HG02870 (cell line): ENCODE measurements around the gene RNU6-1.

Source experiments
- ATAC-seq: cut with Tn5 transposase; IDR thresholded peaks from one replicate; pipeline ENCODE4 v1.9.1; 2021; ENCODE audit warnings: mild to moderate bottlenecking, moderate library complexity; ENCODE audit not compliant: unreplicated experiment

The RNU6-1 gene

DNA sequence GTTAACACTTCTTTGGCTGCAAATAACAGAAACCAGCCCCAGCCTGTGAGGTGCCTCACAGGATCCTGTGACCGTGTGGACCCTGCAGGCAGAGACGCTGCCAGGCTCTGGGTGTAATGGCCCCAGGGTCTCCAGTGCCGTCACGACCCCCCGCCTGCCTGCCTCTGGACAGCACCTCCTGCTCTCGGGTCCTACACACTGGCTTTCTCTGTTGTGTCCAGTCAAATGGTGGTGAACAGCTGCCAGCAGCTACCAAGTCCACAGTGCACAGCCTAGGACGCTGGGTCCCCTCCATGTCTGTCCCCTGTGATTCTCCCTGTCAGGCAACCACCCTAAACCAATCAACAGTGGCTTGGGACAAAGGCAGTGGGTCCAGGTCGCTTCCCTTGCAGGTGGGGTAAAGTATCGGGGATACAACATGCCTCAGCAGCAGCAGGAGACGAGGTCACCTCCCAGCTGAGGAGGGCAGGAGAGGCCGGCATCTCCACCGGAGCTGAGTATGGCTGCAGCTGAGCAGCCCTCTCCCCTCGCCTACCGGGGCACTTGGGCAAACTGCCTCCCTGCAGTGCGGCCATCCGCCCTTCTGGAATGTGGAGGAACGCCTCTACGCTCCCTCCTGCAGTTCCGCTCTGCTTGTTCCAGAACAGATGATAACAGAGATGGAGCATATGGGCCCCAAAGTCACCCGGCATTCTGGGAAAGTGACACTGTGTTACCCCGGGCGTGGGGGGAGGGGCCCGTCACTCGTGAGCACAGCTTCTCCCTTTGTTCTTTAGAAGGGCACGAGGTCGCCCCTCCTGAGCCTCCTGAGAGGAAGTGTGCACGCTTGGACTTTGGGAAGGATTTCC lies 35.6 kb downstream of the RNU6-1 start:
- no peak for ATAC-seq

DNA sequence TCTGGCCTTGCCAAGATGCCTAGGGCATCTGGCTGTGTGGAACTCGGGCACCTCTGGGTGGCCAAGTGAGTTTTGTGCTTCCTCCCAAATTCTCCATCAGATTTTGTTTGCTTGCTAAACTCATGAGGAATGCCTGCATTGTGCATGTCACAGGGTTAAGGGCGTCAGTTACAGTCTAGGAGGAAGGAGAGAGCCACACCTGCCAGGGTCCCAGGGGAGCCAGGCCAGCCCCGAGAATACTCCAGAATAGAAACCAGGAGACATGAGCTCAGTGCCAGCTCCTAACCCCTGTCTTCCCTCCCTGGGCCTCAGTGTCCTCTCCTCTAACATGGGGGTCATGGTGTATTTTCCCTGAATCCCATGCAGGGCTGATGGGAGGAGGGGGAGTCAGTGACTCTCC lies 36.5 kb downstream of the RNU6-1 start:
- ATAC-seq: no peak

DNA sequence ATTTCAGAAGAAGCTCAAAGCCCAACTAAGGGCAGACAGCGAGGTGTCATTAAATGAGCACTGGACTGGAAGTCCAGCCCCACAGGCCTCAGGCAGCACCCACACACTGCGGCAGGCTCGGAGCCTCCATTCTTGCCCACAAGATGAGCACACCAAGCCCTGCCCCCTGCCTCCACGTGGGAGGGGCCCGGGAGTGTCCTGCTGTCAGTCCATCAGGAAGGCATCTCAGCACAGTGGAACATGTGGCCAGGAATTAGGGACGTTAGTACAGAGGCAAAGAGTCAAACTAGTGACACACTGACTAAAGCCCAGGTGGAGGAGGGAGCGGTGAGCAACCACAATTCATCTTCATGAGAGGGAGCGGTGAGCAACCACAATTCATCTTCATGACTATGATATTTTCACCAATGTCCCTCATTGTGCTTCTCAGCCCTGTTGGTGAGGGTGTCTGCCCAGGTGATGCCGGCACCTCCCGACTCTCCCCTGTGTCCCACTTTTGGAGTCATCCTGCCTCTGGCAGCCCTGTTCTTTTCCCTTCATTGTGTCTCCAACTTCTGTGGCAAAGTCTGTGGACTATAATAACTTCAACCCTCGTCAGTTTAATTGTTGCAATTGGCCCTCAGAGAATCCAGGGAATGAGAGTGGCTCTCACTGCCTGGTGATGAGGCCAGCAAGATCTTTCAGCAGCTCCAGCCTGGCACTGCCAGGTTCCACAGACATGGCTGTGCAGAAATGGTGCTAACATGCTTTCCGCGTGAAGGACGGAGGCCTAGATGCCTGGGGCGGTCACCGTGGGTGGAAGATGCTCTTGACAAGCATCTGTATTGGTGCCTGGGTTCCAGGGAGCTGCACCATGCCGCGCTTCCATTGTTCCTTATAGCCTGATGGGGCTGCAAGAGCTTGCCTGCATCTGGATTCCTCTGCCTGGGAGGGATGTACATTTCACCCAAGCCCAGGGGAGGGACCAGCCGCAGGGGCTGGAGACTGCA lies 37.6 kb downstream of the RNU6-1 start:
- ATAC-seq: no peak

DNA sequence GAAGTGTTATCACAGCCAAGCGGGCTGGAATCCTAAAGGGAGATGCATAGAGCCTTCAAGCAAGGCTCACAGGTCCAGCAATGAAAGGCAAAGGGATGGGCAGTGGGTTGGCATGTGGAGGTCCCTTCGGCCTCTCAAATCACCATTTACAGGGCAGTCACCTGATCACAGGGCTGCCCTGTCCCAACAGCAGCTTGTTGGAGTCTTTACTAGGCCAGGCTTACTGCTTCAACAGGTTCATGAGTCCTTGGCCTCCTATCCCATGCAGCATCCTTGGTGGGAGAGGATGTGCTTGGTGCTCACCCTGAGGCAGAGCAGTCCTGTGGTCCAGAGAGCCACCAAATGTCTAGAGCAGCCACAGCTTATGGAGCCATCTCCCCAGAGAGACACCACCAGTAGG lies 38.7 kb downstream of the RNU6-1 start:
- ATAC-seq: no peak

DNA sequence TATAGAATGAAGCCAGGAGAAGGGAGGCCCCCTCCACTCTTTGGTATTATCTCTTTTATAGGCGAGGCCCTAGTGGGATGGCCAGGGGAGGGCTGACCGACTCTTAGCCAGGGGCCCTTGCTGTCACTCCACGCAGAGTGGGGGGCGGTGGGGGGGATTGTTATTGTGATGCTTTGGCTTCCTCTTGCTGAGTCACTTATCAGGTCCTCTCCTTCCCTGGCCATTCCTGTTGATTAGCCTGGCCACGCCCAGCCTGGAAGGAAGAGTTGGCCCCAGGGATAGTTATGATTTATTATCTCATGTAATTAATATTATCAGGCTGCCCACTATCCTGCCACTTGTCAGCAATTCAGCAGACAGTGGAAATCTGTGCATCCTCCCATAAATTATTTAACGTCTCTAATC lies 40.0 kb downstream of the RNU6-1 start:
- no peak for ATAC-seq

DNA sequence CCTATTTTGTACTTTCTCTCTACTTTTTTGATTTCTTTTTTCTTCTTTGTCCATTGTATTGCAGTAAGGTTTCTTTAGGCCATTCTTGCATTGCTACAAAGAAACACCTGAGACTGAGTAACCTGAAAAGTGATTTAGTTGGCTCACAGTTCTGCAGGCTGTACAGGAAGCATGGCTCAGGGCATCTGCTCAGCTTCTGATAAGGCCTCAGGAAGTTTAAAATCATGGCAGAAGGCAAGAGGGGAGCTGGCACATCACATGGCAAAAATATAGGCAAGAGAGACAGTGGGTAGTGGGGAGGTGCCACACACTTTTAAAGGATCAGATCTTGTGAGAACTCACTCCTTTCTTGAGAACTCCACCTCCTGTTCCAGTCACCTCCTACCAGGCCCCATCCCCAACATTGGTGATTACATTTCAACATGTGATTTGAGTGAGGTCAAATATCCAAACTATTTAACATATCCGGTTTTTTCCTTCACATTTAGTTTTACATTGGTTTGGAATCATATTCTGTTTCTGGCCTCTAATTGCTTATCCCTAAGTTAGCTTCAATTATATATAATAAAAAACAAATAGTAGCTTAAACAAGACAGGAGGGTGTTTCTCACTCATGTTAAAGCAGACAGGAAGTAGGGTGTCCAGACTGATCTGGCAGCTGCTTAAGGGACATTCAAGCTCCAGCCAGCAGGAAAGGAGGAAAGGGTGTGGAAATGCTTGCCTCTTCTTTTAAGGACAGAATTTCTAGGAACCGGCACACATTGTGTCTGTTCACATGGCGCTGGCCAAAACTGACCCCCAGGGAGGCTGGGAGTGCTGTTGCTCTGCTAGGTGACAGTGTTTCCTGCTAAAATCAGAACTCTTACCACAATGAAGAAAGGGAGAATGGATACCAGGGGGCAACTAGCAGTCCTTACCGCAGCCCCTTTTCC lies 43.4 kb downstream of the RNU6-1 start:
- no peak for ATAC-seq

DNA sequence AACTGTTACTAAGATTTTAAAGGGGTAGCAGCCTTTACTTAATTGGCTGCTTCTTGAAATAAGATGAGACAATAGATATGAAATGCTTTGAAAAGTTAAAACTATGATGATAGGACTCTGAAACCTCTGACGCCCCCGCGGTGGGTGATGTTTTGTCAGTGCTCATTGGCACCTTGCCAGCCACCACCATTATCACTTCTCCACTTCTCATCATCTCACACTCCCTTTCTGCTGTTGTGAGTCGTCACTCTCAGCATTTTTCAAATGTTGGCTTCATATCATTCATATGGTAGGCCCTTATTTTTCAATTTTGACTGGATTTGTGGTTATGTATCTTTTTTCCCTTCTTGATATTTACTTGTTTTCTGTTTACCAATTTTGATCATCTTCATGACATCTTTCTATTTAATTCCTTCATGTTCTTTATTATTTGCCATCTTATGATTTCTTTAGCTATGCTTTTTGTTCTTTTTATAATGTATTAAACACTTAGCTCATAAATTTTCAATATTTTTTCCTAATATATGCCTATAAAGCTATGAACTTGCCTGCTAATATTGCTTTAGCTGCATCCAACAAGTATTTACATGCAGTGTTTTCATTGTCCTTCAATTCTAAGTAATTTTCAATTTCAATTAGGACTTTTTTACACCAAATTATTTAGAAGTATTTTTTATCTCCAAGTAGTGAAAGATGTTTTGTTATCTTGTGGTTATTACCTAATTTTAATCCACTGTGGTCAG lies 44.8 kb downstream of the RNU6-1 start:
- no peak for ATAC-seq

DNA sequence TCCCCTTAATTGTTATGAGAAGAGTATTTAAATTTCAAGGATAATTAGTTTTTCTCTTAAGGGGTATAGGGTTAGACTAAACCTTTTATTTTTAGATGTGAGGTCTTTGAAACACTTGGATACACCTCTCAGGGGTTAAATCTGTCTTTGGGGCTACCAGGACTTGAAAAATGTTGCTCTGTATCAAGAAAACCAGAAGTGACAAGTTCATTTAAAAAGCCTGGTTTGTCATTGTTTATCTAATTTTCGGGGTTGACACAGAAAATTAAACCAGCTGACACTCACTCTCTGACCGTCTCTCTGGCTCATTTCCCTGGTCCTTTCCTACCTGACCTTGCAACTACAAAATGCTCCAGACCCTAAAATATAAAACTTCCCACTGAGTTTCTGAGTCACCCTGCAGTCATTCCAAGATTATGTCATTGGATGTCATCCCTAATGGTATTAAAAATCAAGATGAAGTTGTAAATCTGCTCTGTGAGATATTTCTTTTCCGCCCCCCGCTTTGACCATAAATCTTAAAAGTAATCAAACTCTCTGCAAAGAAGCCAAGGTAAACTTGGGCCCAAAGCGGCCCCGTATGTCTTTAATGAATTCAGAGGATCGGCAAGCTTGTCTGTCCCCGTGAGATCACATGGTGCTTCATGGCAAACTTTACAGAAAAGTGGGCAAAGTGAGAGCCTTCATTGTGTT lies 47.4 kb downstream of the RNU6-1 start:
- no peak for ATAC-seq

DNA sequence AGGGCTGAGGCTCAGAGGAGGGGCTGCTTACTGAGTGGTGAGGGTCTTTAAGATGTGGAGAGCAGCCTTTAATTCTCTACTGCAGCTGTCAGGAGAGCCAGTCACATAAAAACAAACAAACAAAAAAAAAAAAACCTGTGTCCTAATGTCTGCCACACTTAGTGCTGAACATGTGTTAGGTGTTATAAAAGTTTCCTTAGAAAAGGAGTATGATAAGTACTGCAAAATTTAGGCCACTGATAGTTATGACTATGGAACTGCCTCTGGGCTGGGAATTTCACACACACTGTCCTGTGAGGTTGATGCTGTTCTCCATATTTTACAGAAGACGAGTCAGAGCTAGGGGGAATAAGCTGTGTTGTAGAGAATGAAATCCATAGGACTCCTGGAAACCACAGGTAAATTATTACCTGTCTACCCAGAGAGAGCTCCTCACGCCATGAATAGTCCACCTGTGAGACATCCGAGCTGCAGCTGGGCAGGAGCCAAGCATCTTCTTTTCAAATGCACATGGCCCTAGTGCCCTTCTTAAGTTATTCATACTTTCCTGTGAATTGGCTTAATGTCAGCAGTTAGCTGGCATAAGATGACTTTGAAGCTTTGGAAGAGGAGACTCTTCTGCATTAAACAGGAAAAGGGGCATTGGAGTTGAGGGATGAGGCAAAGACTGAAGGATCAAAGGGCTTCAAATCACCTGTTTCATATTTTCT lies 49.1 kb downstream of the RNU6-1 start:
- ATAC-seq: no peak
